SH-SY5Y (cell line): ENCODE data around the gene PGLYRP2.

Experiments
- GATA2 ChIP-seq: IDR thresholded peaks from 2 replicates; pipeline ENCODE4 v1.6.1; 2011; ENCODE audit warnings: mild to moderate bottlenecking, low read depth, low read length
- GATA3 ChIP-seq: IDR thresholded peaks from 2 replicates; pipeline ENCODE4 v1.6.1; 2011; ENCODE audit warnings: low read depth, mild to moderate bottlenecking, low read length, moderate library complexity

DNA sequence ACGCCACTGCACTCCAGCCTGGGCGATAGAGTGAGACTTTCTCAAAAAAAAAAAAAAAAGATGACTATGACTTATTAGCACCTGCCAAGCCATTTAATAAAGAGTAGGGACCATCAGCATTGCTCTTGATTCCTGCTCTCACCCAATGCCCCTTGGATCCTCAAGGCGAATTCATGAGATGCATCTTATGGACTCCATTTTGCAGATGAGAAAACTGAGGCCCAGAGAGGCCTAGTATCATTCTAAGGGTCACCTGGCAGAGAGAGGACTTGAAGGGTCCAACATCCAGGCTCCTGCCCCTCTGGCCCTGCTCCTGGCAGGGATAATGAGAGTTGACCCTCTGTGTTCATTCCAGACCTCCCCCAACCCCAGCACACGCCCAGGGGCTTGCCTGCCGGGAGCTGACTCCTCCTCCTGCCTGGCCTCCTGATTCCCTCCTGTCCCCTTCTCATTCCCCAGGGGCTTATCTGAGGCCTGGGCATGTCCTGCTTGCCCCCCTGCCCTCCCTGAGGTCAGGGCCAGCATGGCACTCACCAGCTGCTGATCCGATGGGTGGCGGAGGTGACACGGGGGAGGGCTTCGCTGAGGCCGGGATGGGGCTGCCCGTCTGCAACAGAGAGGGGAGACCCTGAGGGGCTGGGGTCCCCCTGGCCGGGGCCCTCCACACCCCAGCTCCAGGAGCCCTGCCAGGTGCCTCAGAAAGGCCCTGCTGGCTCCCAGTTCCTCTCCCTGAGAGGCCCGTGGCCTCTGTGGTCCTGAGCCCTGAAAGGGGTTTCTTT, 37.0 kb downstream of the PGLYRP2 start:
- TF ChIP-seq GATA3 (no peak), GATA2 (no peak)
